Loucy (cell line): ENCODE measurements around the gene ASXL1.

Source experiments
- H2AFZ ChIP-seq: fragments of 200-600 bp; sonication (generic); 2 replicates; pipeline ENCODE4 v1.6.0; 2016; ENCODE audit warnings: antibody characterized with exemption, mild to moderate bottlenecking, low read length, moderate library complexity
- H3F3A ChIP-seq: fragments of 200-600 bp; 2 replicates; pipeline ENCODE4 v1.6.0; 2016; ENCODE audit warnings: antibody characterized with exemption, low read depth, mild to moderate bottlenecking
- H3K27me3 ChIP-seq: fragments of 200-600 bp; sonication (generic); 2 replicates; pipeline ENCODE4 v1.6.1; 2014; ENCODE audit warnings: low read length, mild to moderate bottlenecking; ENCODE audit not compliant: insufficient read depth, poor library complexity, severe bottlenecking
- H3K36me3 ChIP-seq: fragments of 200-600 bp; sonication (generic); 2 replicates; pipeline ENCODE4 v1.6.1; 2016; ENCODE audit warnings: low read length; ENCODE audit not compliant: insufficient read depth
- H3K4me1 ChIP-seq: fragments of 200-600 bp; sonication (generic); 2 replicates; pipeline ENCODE4 v1.5.1; 2014; ENCODE audit warnings: low read length, mild to moderate bottlenecking; ENCODE audit not compliant: insufficient read depth, poor library complexity, severe bottlenecking
- H3K4me2 ChIP-seq: fragments of 200-600 bp; sonication (generic); 2 replicates; pipeline ENCODE4 v1.6.0; 2014; ENCODE audit warnings: antibody characterized with exemption, low read length, low read depth, mild to moderate bottlenecking; ENCODE audit not compliant: poor library complexity, severe bottlenecking
- H3K4me3 ChIP-seq: fragments of 200-600 bp; sonication (generic); 2 replicates; pipeline ENCODE4 v1.5.1; 2014; ENCODE audit warnings: low read length, mild to moderate bottlenecking, mixed read lengths; ENCODE audit not compliant: poor library complexity, severe bottlenecking
- H3K79me2 ChIP-seq: fragments of 200-600 bp; sonication (generic); 2 replicates; pipeline ENCODE4 v1.6.1; 2014; ENCODE audit warnings: low read length; ENCODE audit not compliant: insufficient read depth
- H3K9ac ChIP-seq: fragments of 200-600 bp; sonication (generic); 2 replicates; pipeline ENCODE4 v1.6.0; 2014; ENCODE audit warnings: mild to moderate bottlenecking, low read depth, low read length, moderate library complexity; ENCODE audit not compliant: poor library complexity, severe bottlenecking
- H3K9me2 ChIP-seq: fragments of 200-600 bp; sonication (generic); replicated peaks from 2 replicates; pipeline ENCODE4 v1.6.1; 2016; ENCODE audit warnings: low read depth, low read length, mixed read lengths
- H3K9me3 ChIP-seq: fragments of 200-600 bp; sonication (generic); 2 replicates; pipeline ENCODE4 v1.6.1; 2014; ENCODE audit warnings: mild to moderate bottlenecking, antibody characterized with exemption, low read length, low read depth; ENCODE audit not compliant: insufficient read depth
- H4K20me1 ChIP-seq: fragments of 200-600 bp; sonication (generic); 2 replicates; pipeline ENCODE4 v1.6.0; 2014; ENCODE audit warnings: antibody characterized with exemption, low read length, mild to moderate bottlenecking; ENCODE audit not compliant: insufficient read depth, poor library complexity, severe bottlenecking
- CTCF ChIP-seq: fragments of 200-600 bp; sonication (generic); conservative IDR thresholded peaks from 2 replicates; pipeline ENCODE4 v1.5.1; 2014; ENCODE audit warnings: mild to moderate bottlenecking, antibody characterized with exemption, low read length
- EZH2phosphoT487 ChIP-seq: fragments of 200-600 bp; IDR thresholded peaks from 2 replicates; pipeline ENCODE4 v1.6.1; 2018; ENCODE audit warnings: antibody characterized with exemption, mild to moderate bottlenecking, moderate library complexity, borderline replicate concordance

The ASXL1 gene

GRCh38 chr20:32440758-32441078 lies 82.6 kb downstream of the ASXL1 start:
- Histone ChIP-seq H3F3A (0 out of 2 replicates have a peak, but pooled peaks cover 17% of the 10 kb centered on the region), H3K79me2 (no peaks in the 10 kb centered on the region), H3K4me3 (no peak overlapping the region), H3K4me2 (no peak overlapping the region), H3K9me2 (no peaks in the 10 kb centered on the region), H3K36me3 (peaks cover 74% of the 10 kb centered on the region; the same call in 1 of the 2 replicates), H3K4me1 (peaks cover 9% of the 10 kb centered on the region), H2AFZ (no peak overlapping the region), H3K27me3 (no peaks in the 10 kb centered on the region), H3K9me3 (no peaks in the 10 kb centered on the region), H3K9ac (no peak overlapping the region), H4K20me1 (no peaks in the 10 kb centered on the region)
- TF ChIP-seq EZH2phosphoT487 (no peak), CTCF (no peak)

- Histone ChIP-seq H3K9me2 (no peaks in the 10 kb centered on the region), H3K36me3 (peaks cover 74% of the 10 kb centered on the region; the same call in 1 of the 2 replicates), H3F3A (0 out of 2 replicates have a peak, but pooled peaks cover 17% of the 10 kb centered on the region), H3K9ac (no peak overlapping the region), H3K4me3 (no peak overlapping the region), H3K4me2 (no peak overlapping the region), H3K79me2 (no peaks in the 10 kb centered on the region), H3K27me3 (no peaks in the 10 kb centered on the region), H3K9me3 (no peaks in the 10 kb centered on the region), H3K4me1 (peaks cover 9% of the 10 kb centered on the region), H4K20me1 (no peaks in the 10 kb centered on the region), H2AFZ (no peak overlapping the region)
- TF ChIP-seq EZH2phosphoT487: no peak
These were observed 83.5 kb downstream of the ASXL1 start for GRCh38 chr20:32441638-32442037.

GRCh38 chr20:32442630-32443373 lies 84.7 kb downstream of the ASXL1 start:
- Histone ChIP-seq H3K36me3 (peaks cover 74% of the 10 kb centered on the region; the same call in 1 of the 2 replicates), H3K4me3 (no peak overlapping the region), H3K4me2 (no peak overlapping the region), H3K9me3 (no peaks in the 10 kb centered on the region), H3K4me1 (peaks cover 9% of the 10 kb centered on the region), H3K9me2 (no peaks in the 10 kb centered on the region), H3K27me3 (no peaks in the 10 kb centered on the region), H2AFZ (no peak overlapping the region), H3K79me2 (no peaks in the 10 kb centered on the region), H3K9ac (no peak overlapping the region), H4K20me1 (no peaks in the 10 kb centered on the region), H3F3A (0 out of 2 replicates have a peak, but pooled peaks cover 17% of the 10 kb centered on the region)
- TF ChIP-seq CTCF (no peak), EZH2phosphoT487 (no peak)
